ENCODE data around the gene AGBL1.

Gene AGBL1

GRCh38 chr15:87021751-87022150 is 942.1 kb downstream of the AGBL1 start:
- POLR2A ChIA-PET = no interaction called here
- Histone ChIP-seq H3K4me3 (ENCODE audit: low read depth, low read length) (no peak overlapping the region), H3K27ac (ENCODE audit: extremely low read depth, low read depth, low read length) (no peak overlapping the region), H3K9me3 (ENCODE audit: control insufficient read depth, insufficient read depth, low read depth, low read length) (no peaks in the 10 kb centered on the region), H3K4me1 (ENCODE audit: control insufficient read depth, insufficient read depth, low read length) (no peaks in the 10 kb centered on the region), H3K36me3 (ENCODE audit: control insufficient read depth in 2 of 2, insufficient read depth in 1 of 2, low read length in 2 of 2) (no peaks in the 10 kb centered on the region)
- CTCF ChIA-PET = no interaction called here
- TF ChIP-seq ZXDB (tag by site-specific recombination; IDR thresholded peaks at IDR 0.05) (no peak), ZNF16 (tag by site-specific recombination; IDR thresholded peaks at IDR 0.05; ENCODE audit: low read depth) (no peak), ZNF670 (tag by site-specific recombination; IDR thresholded peaks at IDR 0.05; ENCODE audit: low read depth) (no peak), ZNF558 (tag by site-specific recombination; IDR thresholded peaks at IDR 0.05) (no peak)

DNA sequence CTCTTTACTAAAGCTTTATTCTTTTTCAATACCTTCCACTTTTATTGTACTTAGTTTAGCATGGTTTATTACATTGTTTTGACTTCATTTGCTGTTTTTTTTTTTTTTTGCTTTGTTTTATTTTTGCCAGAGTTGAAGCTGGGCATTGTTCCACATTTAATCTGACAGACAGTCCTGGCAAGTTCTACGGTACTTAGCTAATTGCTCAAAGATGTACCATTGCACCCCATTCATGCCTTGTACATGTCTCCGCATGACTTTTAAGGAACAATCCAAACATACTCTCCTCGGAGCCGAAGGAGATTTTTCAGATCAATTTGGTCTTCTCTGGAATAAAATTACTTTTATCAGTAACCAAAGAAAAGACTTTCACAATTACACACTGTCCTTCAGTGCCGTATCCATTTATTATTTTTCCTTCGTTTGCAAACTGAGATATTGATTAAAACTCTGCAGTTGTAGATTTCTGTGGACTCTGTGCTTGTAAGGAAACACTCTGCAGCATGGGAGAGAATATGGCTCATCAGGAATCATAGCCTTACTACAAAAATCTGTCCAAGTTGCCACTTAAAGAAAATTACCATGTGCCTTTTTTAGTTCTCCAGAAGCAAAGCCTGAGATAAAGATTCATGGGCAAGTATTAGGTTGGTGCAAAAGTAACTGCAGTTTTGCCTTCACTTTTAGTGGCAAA is 952.0 kb downstream of the AGBL1 start:
- Histone ChIP-seq H3K36me3 (ENCODE audit: control insufficient read depth in 2 of 2, insufficient read depth in 1 of 2, low read length in 2 of 2) (no peaks in the 10 kb centered on the region), H3K4me1 (ENCODE audit: control insufficient read depth, insufficient read depth, low read length) (0 out of 2 replicates have a peak, but pooled peaks cover 4% of the 10 kb centered on the region), H3K9me3 (ENCODE audit: control insufficient read depth, insufficient read depth, low read depth, low read length) (no peaks in the 10 kb centered on the region), H3K4me3 (ENCODE audit: low read depth, low read length) (no peak overlapping the region), H3K27ac (ENCODE audit: extremely low read depth, low read depth, low read length) (no peak overlapping the region)
- no peak for TF ChIP-seq ZNF747 (tag by site-specific recombination; IDR thresholded peaks at IDR 0.05)
- no peak for TF ChIP-seq ZNF335 (tag by site-specific recombination; conservative IDR thresholded peaks at IDR 0.05)
- no peak for TF ChIP-seq GFI1B (tag by site-specific recombination; IDR thresholded peaks at IDR 0.05)
- TF ChIP-seq, protein P1, sequence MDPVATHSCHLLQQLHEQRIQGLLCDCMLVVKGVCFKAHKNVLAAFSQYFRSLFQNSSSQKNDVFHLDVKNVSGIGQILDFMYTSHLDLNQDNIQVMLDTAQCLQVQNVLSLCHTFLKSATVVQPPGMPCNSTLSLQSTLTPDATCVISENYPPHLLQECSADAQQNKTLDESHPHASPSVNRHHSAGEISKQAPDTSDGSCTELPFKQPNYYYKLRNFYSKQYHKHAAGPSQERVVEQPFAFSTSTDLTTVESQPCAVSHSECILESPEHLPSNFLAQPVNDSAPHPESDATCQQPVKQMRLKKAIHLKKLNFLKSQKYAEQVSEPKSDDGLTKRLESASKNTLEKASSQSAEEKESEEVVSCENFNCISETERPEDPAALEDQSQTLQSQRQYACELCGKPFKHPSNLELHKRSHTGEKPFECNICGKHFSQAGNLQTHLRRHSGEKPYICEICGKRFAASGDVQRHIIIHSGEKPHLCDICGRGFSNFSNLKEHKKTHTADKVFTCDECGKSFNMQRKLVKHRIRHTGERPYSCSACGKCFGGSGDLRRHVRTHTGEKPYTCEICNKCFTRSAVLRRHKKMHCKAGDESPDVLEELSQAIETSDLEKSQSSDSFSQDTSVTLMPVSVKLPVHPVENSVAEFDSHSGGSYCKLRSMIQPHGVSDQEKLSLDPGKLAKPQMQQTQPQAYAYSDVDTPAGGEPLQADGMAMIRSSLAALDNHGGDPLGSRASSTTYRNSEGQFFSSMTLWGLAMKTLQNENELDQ (tag by site-specific recombination; IDR thresholded peaks at IDR 0.05; ENCODE audit: low read depth) = no peak
- no peak for TF ChIP-seq PRDM1 (tag by site-specific recombination; IDR thresholded peaks at IDR 0.05)
- no peak for TF ChIP-seq SP7 (tag by site-specific recombination; IDR thresholded peaks at IDR 0.05)
- ChIA-PET POLR2A (no interaction called here), CTCF (interaction anchor here (0.6 to 1.0 kb wide), 5 partner anchors 56 to 1175 kb away, joined by 3 to 5 read pairs (median 3); no protein-coding TSS in a partner anchor)

DNA sequence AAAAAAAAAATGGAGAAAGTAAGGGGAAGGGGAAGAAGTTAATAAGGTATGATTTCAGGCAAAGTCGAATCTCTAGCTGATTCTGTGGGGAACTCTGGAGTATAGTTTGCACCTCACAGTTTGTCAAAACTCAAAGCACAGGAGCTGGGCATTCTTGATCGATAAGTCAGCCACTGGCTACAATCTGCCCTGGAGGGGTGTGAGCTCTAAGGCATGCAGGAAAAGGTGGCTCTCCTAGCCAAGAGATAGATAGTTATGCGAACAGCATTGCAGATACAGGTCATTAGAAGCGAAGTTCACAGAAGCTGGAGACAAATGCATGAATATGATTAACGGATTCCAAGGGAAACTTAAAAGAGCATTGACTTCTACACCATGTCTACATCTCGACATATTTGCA is 952.6 kb downstream of the AGBL1 start:
- TF ChIP-seq ZNF514 (tag by site-specific recombination; IDR thresholded peaks at IDR 0.05) (no peak), ZNF169 (tag by site-specific recombination; IDR thresholded peaks at IDR 0.05) (no peak), BCL11B (tag by site-specific recombination; IDR thresholded peaks at IDR 0.05; ENCODE audit: low read depth) (no peak), ZNF521 (tag by site-specific recombination; IDR thresholded peaks at IDR 0.05) (no peak), ZNF529 (tag by site-specific recombination; IDR thresholded peaks at IDR 0.05; ENCODE audit: insufficient replicate concordance) (no peak)
- Histone ChIP-seq H3K4me1 (ENCODE audit: control insufficient read depth, insufficient read depth, low read length) (0 out of 2 replicates have a peak, but pooled peaks cover 4% of the 10 kb centered on the region), H3K27ac (ENCODE audit: extremely low read depth, low read depth, low read length) (no peak overlapping the region), H3K4me3 (ENCODE audit: low read depth, low read length) (no peak overlapping the region), H3K9me3 (ENCODE audit: control insufficient read depth, insufficient read depth, low read depth, low read length) (no peaks in the 10 kb centered on the region), H3K36me3 (ENCODE audit: control insufficient read depth in 2 of 2, insufficient read depth in 1 of 2, low read length in 2 of 2) (no peaks in the 10 kb centered on the region)
- ChIA-PET CTCF (interaction anchor here (0.5 to 1.3 kb wide), 14 partner anchors 10 to 1212 kb away, joined by 3 to 7 read pairs (median 3); no protein-coding TSS in a partner anchor), POLR2A (no interaction called here)

- H3K9me3 ChIP-seq (ENCODE audit: control insufficient read depth, insufficient read depth, low read depth, low read length) = no peaks in the 10 kb centered on the region
- POLR2A ChIA-PET = no interaction called here
- CTCF ChIA-PET = interaction anchor here (0.6 to 1.3 kb wide), 16 partner anchors 11 to 1213 kb away, joined by 3 to 7 read pairs (median 3); no protein-coding TSS in a partner anchor
- 0 out of 2 replicates have a peak, but pooled peaks cover 4% of the 10 kb centered on the region for H3K4me1 ChIP-seq (ENCODE audit: control insufficient read depth, insufficient read depth, low read length)
- no peaks in the 10 kb centered on the region for H3K36me3 ChIP-seq (ENCODE audit: control insufficient read depth in 2 of 2, insufficient read depth in 1 of 2, low read length in 2 of 2)
- H3K27ac ChIP-seq (ENCODE audit: extremely low read depth, low read depth, low read length) = no peak overlapping the region
- H3K4me3 ChIP-seq (ENCODE audit: low read depth, low read length) = no peak overlapping the region
- no peak for TF ChIP-seq ZNF629 (tag by site-specific recombination; IDR thresholded peaks at IDR 0.05)
- TF ChIP-seq ZNF174 (tag by site-specific recombination; IDR thresholded peaks at IDR 0.05) = no peak
- TF ChIP-seq SP3 (tag by site-specific recombination; IDR thresholded peaks at IDR 0.05) = no peak
- no peak for TF ChIP-seq ZNF366 (tag by site-specific recombination; conservative IDR thresholded peaks at IDR 0.05)
- no peak for TF ChIP-seq ZNF747 (tag by site-specific recombination; IDR thresholded peaks at IDR 0.05)
- TF ChIP-seq KLF7 (tag by site-specific recombination; IDR thresholded peaks at IDR 0.05; ENCODE audit: borderline replicate concordance) = no peak
- TF ChIP-seq ZNF2 (tag by site-specific recombination; IDR thresholded peaks at IDR 0.05) = no peak
- no peak for TF ChIP-seq ZNF221 (tag by site-specific recombination; IDR thresholded peaks at IDR 0.05; ENCODE audit: borderline replicate concordance)
- no peak for TF ChIP-seq HOXA7 (CRISPR knock-in tag; IDR thresholded peaks at IDR 0.05; ENCODE audit: borderline replicate concordance)
- TF ChIP-seq GLI2 (tag by site-specific recombination; IDR thresholded peaks at IDR 0.05; ENCODE audit: borderline replicate concordance, low read depth) = no peak
- TF ChIP-seq, protein P2, sequence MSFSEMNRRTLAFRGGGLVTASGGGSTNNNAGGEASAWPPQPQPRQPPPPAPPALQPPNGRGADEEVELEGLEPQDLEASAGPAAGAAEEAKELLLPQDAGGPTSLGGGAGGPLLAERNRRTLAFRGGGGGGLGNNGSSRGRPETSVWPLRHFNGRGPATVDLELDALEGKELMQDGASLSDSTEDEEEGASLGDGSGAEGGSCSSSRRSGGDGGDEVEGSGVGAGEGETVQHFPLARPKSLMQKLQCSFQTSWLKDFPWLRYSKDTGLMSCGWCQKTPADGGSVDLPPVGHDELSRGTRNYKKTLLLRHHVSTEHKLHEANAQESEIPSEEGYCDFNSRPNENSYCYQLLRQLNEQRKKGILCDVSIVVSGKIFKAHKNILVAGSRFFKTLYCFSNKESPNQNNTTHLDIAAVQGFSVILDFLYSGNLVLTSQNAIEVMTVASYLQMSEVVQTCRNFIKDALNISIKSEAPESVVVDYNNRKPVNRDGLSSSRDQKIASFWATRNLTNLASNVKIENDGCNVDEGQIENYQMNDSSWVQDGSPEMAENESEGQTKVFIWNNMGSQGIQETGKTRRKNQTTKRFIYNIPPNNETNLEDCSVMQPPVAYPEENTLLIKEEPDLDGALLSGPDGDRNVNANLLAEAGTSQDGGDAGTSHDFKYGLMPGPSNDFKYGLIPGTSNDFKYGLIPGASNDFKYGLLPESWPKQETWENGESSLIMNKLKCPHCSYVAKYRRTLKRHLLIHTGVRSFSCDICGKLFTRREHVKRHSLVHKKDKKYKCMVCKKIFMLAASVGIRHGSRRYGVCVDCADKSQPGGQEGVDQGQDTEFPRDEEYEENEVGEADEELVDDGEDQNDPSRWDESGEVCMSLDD (tag by site-specific recombination; IDR thresholded peaks at IDR 0.05) = no peak
Observed at GRCh38 chr15:87033056-87033455, 953.4 kb downstream of the AGBL1 start.
